ENCODE results near the gene CGRRF1. TPM values are rescaled to one million over a fixed set of nuclear protein-coding genes. Genes with fewer than 3 reads are reported as not detected.

CGRRF1 gene
- total RNA-seq, 1 donor: 17.3 TPM

- DNase-seq (ENCODE audit: low read depth): peak; percentile 95
- peak; percentile 55 for TF ChIP-seq CTCF (IDR thresholded peaks at IDR 0.05; ENCODE audit: insufficient read depth, low read depth, low read length)
- peak within 1 kb of the TSS; percentile 75 for H3K4me3 ChIP-seq (ENCODE audit: low read depth, low read length)
These were observed 20.9 kb upstream of the CGRRF1 start, which contains the start of gene GMFB for GRCh38 chr14:54488646-54489317. Gene GMFB (minus strand): TSS chr14:54488980. CDS start chr14:54488927, 53 bp downstream.

GRCh38 chr14:54489318-54489683, 20.4 kb upstream of the CGRRF1 start:
- TF ChIP-seq CTCF (IDR thresholded peaks at IDR 0.05; ENCODE audit: insufficient read depth, low read depth, low read length): no peak
- no peak for DNase-seq (ENCODE audit: low read depth)
- H3K4me3 ChIP-seq (ENCODE audit: low read depth, low read length): peak overlapping the region; percentile 75

GRCh38 chr14:54489731-54490444, 19.8 kb upstream of the CGRRF1 start:
- H3K4me3 ChIP-seq (ENCODE audit: low read depth, low read length): peak overlapping the region; percentile 75
- no peak for TF ChIP-seq CTCF (IDR thresholded peaks at IDR 0.05; ENCODE audit: insufficient read depth, low read depth, low read length)
- no peak for DNase-seq (ENCODE audit: low read depth)

GRCh38 chr14:54490445-54491175, 19.1 kb upstream of the CGRRF1 start:
- no peak for TF ChIP-seq CTCF (IDR thresholded peaks at IDR 0.05; ENCODE audit: insufficient read depth, low read depth, low read length)
- DNase-seq (ENCODE audit: low read depth): no peak
- no peak overlapping the region for H3K4me3 ChIP-seq (ENCODE audit: low read depth, low read length)

GRCh38 chr14:54493293-54493692, 16.4 kb upstream of the CGRRF1 start:
- DNase-seq (ENCODE audit: low read depth): no peak
- H3K4me3 ChIP-seq (ENCODE audit: low read depth, low read length): no peak overlapping the region
- TF ChIP-seq CTCF (IDR thresholded peaks at IDR 0.05; ENCODE audit: insufficient read depth, low read depth, low read length): no peak

- no peak overlapping the region for H3K4me3 ChIP-seq (ENCODE audit: low read depth, low read length)
- DNase-seq (ENCODE audit: low read depth): no peak
- no peak for TF ChIP-seq CTCF (IDR thresholded peaks at IDR 0.05; ENCODE audit: insufficient read depth, low read depth, low read length)
These were observed 12.5 kb upstream of the CGRRF1 start for GRCh38 chr14:54497224-54497623.

Measured in fibroblast of villous mesenchyme (primary cell).